SKM-1 treated with dmso at 0.1 percent for 144 hours (cell line): ENCODE results near the gene KCNH6.

Experiments
- DNase-seq: peaks from one replicate; lab custom pipeline; 2025; ENCODE audit not compliant: unreplicated experiment; lab: John Stamatoyannopoulos, UW

KCNH6 gene

GRCh38 chr17:63506627-63507026, 16.5 kb upstream of the KCNH6 start:
- no peak for DNase-seq

- DNase-seq, result no peak
Observed at GRCh38 chr17:63511331-63511730, 11.8 kb upstream of the KCNH6 start.

DNA sequence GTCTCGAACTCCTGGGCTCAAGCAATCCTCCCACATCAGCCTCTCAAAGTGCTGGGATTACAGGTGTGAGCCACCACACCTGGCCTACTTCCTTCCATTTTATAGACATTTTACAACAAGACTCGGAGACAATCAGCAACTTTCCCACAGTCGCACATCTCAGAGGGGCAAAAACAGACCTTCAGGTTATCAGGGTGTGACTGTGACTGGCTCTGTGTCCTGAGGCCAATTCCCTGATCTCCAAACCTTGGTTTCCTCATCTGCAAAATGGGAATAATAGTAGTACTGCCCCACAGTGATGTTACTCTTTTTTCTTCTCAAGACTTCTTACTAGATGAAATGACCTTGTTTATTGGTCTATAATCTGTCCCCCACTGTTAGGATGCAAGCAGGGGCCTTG, 10.8 kb upstream of the KCNH6 start:
- DNase-seq, result no peak

DNA sequence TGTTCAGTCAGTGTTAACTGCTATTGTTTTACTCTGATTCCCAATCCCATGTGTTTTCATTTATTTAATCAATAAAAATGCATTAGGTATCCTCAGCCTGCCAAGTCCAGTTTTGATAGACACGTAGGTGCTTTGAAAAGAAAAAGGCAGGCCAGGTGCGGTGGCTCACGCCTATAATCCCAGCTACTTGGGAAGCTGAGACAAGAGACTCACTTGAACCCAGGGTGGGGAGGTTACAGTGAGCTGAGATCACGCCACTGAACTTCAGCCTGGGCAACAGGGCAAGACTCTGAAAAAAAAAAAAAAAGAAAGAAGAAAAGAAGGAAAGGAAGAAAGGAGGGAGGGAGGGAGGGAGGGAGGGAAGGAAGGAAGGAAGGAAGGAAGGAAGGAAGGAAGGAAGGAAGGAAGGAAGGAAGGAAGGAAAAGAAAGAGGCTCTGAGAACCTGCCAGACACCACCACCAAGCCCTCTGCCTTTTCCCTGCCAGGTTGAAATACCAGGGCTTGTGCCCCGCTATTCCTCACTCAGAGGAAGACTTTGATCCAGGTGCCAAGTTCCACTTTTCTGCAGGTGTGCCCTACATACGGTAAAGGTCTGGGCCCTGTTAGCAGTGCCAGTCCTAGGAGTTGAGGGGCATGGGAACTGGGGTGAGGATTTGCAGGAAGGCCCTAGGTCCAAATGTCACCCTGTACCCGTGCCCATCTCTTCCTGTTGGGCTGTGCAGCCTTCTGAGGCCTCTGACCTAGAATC, 10.1 kb upstream of the KCNH6 start:
- no peak for DNase-seq

- no peak for DNase-seq
Observed at GRCh38 chr17:63514477-63514876, 8.7 kb upstream of the KCNH6 start.

GRCh38 chr17:63514974-63515373, 8.2 kb upstream of the KCNH6 start:
- DNase-seq, result no peak

GRCh38 chr17:63515426-63515825, 7.7 kb upstream of the KCNH6 start:
- DNase-seq, result no peak

DNA sequence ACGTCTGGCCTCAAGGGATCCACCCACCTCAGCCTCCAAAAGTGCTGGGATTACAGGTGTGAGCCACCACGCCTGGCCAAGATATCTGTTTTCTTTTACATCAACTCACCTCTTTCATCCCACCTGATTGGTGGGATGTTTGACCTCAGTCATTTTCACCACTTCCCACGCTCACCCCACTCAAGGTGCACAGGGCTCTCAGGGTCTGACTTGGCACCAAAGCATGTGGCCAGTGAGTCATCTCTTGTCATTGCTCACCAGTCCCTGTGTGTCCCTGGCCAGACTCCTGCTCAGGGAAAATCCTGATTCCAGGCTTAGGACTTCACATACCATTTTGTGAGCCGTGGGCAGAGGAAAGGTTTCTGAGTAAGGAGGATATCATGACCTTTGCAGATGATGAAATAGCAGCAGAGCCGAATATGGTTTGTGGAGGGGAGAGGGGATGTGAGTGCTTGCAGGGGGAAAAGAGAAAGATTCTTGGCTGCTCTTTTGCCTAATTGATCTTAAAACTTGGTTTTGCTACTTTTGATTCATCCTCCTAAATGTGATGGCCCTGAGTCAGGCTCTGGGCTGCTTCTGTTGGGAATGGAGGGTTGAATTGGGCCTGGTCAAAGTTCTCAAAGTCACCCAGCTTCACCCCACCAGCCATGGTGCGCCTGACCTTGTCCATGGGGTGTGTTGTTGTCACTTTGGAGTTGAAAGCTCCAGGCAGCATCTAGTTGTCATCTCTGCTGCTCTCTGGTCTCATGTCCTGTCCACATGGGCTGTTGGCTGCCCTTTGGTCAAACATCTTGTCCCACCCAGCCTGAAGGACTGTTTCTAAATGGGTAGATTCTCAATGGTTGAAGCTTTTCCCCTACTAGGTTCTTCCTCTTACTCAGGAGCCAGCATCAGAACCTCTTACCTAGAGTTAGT, 6.0 kb upstream of the KCNH6 start:
- DNase-seq, result no peak

- no peak for DNase-seq
Observed at GRCh38 chr17:63517825-63518534, 5.2 kb upstream of the KCNH6 start.

DNA sequence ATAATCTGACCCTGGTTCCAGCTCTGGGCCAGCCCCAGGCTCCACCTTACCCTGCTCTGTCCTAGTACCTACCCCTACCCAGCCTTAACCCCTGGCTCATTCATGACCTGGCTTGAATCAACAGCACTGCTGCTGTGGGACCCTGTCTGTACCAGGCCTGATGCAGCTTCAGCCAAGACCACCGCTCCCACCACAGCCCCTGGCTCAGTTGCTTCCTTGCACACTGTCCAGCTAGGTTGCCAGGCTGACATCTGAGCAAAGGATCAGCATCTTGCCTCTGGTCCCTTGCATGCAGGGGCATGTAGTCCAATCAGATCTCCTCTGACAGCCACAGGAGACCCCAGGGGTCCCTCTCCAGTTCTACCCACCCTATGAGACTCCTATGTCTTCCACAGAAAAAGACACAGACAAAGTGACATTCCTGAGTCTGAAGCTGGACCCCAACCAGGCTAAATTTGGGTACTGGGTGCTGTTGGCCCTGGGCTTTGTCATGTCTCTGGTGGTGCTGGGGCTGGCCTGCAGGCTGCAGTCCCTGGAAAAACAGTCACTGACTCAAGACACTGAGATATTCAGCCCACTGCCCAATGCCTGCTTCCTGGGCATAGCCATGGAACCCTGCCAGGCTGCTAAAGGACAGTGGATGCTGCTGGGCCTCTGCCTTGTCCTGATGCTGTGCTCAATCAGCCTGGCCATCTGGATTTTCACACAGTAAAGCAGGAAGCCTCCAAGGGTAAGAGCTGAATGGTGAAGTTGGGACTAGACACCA, 3.9 kb upstream of the KCNH6 start:
- DNase-seq, result no peak

DNA sequence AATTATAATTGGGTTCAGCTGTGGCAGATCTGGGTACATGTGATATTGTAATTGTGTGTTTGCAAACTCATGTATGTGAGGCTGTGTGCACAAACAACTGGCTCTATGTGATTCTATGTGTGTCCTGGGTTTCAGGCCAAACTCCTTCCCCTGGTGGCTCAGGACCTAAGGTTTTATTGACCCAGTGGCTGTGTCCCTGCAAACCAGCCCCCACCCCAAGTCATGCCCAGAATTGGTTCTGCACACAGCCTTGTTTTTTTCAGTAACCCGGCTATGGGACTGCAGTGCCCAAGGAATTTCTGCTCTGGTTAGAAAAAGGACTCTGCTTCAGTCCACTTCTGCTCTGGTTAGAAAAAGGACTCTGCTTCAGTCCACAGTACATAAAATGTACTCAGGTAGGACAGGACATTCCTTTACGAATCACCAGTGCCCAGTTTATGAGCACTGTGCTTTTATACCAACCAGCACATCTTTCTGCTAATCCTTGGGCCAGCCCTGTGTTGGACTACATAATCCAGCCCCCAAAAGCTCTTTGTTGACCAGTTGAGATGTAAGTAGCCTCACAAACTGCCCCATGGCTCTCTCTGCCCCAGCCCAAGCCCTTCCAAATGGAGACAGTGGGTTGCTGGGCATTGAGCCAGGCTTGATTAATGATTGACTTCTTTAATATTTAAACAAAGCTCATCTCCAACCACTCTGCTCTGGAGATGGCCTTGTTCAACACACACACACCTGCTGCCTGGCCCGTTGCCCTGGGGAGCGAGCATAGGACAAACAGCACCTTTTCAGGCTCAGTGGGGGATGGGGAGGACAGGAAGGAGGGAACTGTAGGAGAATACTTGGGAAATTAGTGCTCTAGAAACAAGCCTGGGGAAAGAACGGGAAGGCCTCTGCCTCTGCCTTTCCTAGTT, 2.9 kb upstream of the KCNH6 start:
- DNase-seq, result no peak

GRCh38 chr17:63524051-63524450, 893 bp downstream of the KCNH6 start:
- DNase-seq, result no peak

- DNase-seq, result no peak
Observed at GRCh38 chr17:63525190-63525946, 2.2 kb downstream of the KCNH6 start.

DNA sequence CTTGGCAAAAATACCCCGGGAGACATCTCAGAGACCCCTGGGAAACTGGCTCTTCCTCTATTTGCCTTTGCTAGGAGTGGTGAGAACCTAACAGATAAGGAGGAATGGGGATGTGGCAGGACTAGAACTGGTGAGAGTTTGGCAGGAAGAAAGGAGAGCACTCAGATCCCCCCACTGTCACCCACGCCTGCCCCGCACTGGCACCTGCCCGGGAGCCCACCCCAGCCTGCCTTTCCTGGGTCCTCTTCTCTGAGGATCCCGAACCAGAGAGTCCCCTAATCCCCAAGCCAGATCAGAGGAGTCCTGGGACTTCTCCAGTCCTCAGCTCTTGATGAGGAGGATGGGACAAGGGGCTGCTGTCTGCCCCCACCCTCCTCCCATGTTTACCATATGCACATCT, 3.7 kb downstream of the KCNH6 start:
- no peak for DNase-seq

DNA sequence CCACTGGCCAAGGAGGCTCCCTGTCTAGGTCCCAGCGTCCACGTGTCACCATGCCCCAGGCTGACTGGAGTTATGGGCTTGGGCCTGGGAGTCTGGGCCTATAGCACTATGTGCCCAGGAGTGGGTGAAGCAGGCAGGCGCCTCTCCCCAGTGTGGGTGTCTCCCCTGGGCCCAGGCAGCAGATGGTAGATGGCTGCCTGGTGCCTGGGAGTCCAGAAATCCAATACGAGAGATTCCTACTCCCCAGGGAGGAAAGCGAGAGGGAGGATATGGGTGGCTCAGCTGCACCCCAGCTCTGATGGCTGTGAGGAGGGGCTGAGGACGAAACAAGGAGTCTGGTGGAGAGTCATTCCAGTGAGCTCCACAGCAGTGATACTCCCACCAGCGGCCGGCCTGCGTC, 5.0 kb downstream of the KCNH6 start:
- no peak for DNase-seq

DNA sequence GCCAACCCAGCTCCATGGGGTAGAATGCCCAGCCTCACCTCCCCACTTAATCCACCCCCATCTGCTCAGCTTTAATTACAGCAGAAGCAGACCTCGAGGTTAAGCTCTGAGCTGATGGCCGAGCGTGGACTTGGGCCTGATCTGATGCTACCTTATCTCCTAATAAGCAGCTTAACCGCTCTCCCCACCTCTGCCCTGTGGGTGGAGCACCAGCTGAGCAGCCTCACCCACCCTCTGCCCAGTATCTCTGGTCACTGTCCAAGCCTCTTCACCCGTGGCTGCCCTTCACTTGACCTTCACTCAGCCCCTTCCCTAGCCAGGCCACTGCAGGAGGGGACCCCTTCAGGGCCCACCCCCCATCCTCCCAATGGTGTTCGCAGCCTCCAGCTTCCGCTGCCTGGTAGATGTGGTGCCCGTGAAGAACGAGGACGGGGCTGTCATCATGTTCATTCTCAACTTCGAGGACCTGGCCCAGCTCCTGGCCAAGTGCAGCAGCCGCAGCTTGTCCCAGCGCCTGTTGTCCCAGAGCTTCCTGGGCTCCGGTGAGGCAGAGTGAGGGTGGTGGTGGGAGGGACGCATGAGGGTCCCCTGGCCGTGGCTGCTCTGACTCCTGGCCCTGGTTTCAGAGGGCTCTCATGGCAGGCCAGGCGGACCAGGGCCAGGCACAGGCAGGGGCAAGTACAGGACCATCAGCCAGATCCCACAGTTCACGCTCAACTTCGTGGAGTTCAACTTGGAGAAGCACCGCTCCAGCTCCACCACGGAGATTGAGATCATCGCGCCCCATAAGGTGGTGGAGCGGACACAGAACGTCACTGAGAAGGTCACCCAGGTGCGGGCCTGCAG, 6.8 kb downstream of the KCNH6 start:
- DNase-seq, result no peak

DNA sequence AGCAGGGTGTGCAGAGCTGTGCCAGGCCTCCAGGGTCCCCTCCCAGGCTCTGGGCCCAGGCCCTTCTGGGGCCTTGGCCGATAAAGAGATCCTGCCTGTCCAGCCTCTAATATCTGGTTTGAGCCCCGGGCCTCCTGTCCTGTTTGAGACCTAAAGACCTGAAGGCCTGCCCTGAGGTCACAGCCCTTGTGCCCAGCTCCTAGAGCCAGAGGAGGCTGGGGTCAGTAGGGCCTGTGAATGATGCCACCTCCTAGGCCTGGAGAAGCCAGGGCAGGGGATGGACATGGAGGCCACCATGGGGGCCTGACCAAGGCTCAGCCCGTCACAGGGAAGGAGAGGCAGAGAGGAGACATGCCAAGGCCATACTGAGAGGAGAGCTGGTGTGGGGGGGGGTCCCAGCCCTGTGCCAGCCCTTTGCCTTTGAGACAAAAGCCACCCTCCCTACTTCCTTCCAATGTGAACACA, 7.4 kb downstream of the KCNH6 start:
- no peak for DNase-seq
